Measurements from ENCODE around the gene CLEC2A. TPM values are rescaled to one million over a fixed set of nuclear protein-coding genes. Genes with fewer than 3 reads are reported as not detected.

Gene CLEC2A, protein sequence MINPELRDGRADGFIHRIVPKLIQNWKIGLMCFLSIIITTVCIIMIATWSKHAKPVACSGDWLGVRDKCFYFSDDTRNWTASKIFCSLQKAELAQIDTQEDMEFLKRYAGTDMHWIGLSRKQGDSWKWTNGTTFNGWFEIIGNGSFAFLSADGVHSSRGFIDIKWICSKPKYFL
- not detected in 2 replicates for total RNA-seq

DNA sequence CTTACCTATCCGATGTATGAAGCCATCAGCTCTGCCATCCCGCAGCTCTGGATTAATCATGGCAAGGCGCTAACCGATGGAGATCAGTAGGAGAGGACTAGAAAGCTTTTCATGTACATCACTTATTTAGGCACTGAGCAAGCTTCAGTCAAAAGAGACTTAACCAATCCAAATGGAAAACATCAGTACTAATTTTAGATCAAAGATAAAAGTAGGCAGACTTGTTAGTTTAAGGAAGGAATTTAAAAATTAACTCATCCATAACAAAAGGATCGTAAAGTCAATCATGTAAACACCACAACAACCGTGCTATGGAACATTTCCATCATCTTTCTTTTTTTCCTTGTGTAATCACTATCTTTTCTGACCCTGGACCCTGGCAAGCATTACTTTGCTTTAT is at the start of gene CLEC2A:
CLEC2A (minus strand) TSS at position 101 of the 400 bp plus-strand sequence; CDS start at position 60, 41 bp downstream.

DNA sequence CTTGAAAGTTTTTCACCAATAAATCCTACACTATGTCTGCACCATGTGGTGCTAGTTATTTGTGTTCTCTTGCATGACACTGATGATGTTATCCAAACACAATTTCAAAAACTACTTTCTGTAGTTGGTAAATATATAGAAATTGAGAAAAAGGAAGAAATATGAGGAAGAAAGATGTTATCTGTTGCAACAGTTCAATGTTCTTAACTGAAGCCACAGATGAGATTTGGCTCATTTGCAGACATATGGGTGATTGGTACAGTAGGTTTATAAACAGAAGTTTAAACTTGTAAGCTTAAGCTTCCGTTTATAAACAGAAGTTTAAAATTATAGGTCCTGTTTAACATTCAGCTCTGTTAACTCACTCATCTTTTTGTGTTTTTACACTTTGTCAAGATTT is 39.0 kb upstream of the CLEC2A start, which contains the start of gene CLEC12A:
CLEC12A (plus strand) TSS at position 229 of the 400 bp plus-strand sequence. CDS start 188 bp downstream, outside the sequence.

DNA sequence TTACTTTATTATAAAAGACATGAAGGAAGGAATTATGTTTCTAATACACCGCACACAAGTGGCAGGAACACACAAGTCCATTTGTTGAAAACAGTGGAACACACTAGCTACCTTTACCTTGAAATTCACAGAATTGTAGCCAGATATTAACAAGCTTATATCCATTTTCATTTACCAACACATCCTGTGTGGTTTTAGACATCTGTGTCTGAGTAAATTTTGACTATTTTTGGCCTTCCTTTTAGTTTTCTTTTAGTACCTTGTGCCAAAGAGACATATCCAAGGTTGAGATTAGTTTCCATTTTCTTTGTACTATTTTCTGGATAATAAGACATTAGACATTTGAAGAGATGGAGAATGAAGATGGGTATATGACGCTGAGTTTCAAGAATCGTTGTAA is 50.9 kb downstream of the CLEC2A start, which contains the start of gene KLRF2:
KLRF2 (plus strand) TSS at position 244 of the 400 bp plus-strand sequence; CDS start at position 351, 107 bp downstream.

DNA sequence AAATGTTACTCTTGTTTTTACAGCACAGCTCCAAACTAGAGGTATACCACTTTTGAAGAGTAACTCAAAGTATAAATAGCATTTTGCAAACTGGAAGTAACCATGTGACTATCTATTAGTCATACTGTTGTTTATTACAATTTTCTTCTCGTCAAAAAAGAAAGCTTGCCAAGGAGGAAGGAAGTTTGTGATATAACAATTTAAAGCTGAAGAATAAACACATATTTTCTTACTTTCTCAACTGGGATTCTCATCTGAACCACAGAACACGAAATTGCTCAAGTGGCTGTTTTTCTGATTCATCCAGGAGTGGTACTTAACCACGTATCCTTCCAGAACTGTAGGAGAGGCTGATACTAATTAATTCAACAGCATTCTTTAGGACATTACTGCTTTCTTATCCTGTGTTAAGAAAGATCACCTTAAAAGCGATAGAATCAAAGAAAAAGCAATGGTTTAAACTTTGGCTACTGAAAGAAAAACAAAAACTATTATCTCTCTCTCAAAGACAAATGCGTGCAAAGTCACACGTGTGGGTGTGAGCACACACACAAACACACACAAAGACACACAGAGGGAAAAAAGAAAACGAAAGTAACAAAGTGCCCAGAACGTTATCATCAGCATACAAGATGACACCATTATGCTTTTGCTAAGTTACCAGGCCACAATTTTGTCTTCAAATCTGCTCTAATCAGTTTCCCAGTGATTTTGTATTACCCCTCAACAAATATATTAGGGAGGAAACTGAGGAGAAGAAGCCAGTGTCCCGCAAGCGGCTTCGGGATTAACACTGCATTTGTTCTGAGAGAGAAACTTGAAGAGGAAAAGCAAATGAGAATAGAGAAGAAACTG is 62.6 kb downstream of the CLEC2A start, which contains the start of gene CLEC2B:
CLEC2B (minus strand) TSS at position 48 of the 855 bp plus-strand sequence.

Other genes starting within 250 kb of the CLEC2A start
- gene CLECL1, start 199.3 kb downstream of the CLEC2A start, total RNA-seq, result not detected in 2 replicates
- gene CD69, start 171.5 kb downstream of the CLEC2A start, total RNA-seq, result 0.09 and 0.11 TPM in 2 replicates
- gene KLRF1, start 104.9 kb downstream of the CLEC2A start, total RNA-seq, result 0.09 TPM in 1 of 2 replicates, not detected in the other
- 45.6 and 83.1 TPM in 2 replicates for gene CLEC2B, start 63.0 kb downstream of the CLEC2A start, total RNA-seq
- gene KLRF2, start 50.9 kb downstream of the CLEC2A start, total RNA-seq, result not detected in 2 replicates
- not detected in 2 replicates for gene CLEC12A, start 39.0 kb upstream of the CLEC2A start, total RNA-seq
- not detected in 2 replicates for gene CLEC1B, start 66.8 kb upstream of the CLEC2A start, total RNA-seq
- gene CLEC12B, start 78.3 kb upstream of the CLEC2A start, total RNA-seq, result not detected in 2 replicates
- not detected in 2 replicates for gene CLEC9A, start 98.3 kb upstream of the CLEC2A start, total RNA-seq
- 14.4 and 15.8 TPM in 2 replicates for gene CLEC1A, start 166.6 kb upstream of the CLEC2A start, total RNA-seq
- gene CLEC7A, start 197.8 kb upstream of the CLEC2A start, total RNA-seq, result 0.33 and 0.43 TPM in 2 replicates
- gene OLR1, start 239.8 kb upstream of the CLEC2A start, total RNA-seq, result under 0.01 TPM in 1 of 2 replicates, not detected in the other
- gene TMEM52B, start 246.7 kb upstream of the CLEC2A start, total RNA-seq, result not detected in 2 replicates